Esophagus mucosa (tissue), 1 donor: Measurements from ENCODE around the gene UBE2L5. TPM values are rescaled to one million over a fixed set of nuclear protein-coding genes. Genes with fewer than 3 reads are reported as not detected.

ENCODE experiments used
- ATAC-seq: fragments of 200-7000 bp; cut with Tn5 transposase; one replicate; pipeline ENCODE4 v1.9.1; 2020
- total RNA-seq: library from RNA; stranded (reverse); gene quantifications from one replicate; pipeline ENCODE4 v1.2.4, GENCODE V29; 2023
- donor health status: DM: yes; HTN: yes; CAD: no.

Gene UBE2L5
- total RNA-seq, 1 donor from 2014 or later: not detected

DNA sequence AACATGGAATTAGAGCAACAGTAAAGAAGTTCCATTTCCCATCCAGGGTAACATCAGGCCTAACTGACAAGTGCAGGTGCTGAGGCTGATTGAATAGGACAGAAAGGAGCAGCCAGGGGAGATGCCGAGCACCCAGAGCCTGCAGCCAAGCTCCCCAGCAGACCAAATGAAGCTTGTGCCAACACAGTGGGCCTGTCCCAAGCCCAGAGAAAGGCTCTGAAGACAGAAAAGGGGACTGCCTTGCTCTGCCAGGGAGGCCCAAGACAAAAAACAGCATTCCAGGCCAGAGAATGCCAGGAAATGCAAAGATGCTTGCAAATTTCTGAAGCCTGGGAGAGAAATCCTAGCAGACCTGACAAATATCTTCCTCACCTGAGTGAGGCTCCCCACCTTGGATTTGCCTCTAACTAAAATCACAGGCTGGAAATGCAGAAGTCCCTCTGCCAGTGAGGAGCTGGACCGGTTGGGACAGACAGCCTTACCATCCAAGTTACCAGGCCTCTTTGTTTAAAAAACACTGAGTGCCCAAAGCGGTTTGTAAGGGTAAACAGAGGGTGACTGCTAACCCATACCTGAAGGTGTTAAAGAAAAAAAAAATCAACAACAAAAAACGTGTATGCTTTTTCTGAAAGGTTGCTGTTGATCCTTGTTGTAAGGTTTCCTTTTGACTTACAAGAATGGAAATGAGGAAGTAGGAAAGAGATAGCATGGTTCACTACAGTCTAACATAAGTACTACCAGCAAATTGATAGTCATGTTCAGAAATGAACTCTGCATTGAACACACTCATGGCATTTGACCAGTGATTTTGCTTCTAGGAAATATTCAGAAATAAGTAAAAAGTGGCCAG lies 55.3 kb downstream of the UBE2L5 start:
- ATAC-seq: no peak

Other genes with a start within 250 kb of the UBE2L5 start
- gene KATNAL1, start 114.9 kb upstream of the UBE2L5 start, total RNA-seq: 4.5 TPM
- 271 TPM for gene HMGB1, start 43.4 kb downstream of the UBE2L5 start, total RNA-seq
- gene USPL1, start 195.4 kb downstream of the UBE2L5 start, total RNA-seq: 5.7 TPM